Measurements from ENCODE around the gene ZNF677. TPM values are rescaled to one million over a fixed set of nuclear protein-coding genes. Genes with fewer than 3 reads are reported as not detected.
"Not testable (repeated sequence)": the region's sequence is repeated elsewhere in the genome, so short reads cannot be mapped to it uniquely, and the experiment has no call there.

The ZNF677 gene
- total and polyA plus RNA-seq, 2 donors (not counting 3 experiments of a cell fraction or from before 2014, with no cell fraction given) = 13.4 to 21.0 TPM

DNA sequence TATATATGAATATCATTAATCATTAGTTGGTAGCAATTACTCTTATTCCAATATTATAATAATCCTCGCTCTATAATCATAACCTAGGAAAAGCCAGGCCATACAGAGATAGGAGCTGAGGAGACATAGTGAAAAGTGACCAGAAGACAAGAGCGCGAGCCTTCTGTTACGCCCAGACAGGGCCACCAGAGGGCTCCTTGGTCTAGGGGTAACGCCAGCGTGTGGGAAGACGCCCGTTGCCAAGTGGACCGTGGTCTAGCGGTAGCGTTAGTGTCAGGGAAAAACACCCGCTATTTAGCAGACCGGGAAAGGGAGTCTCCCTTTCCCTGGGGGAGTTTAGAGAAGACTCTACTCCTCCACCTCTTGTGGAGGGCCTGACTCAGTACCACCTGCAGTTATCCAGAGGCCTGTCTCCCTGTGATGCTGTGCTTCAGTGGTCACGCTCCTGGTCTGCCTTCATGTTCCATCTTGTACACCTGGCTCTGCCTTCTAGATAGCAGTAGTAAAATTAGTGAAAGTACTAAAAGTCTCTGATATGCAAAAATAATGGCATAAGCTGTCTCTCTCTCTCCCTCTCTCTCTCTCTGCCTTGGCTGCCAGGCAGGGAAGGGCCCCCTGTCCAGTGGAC is 3.2 kb upstream of the ZNF677 start, which contains the start of gene VN1R2:
VN1R2 (plus strand) TSS at position 578 of the 628 bp plus-strand sequence. CDS start 84 bp downstream, outside the sequence.
- H3K4me2 ChIP-seq (ENCODE audit: insufficient read depth, low read length); H3K4me1 ChIP-seq (ENCODE audit: control insufficient read depth, extremely low read depth, insufficient read depth, low read length); H3K36me3 ChIP-seq (ENCODE audit: control insufficient read depth in 2 of 2, extremely low read depth in 1 of 2, insufficient read depth in 2 of 2, low read length in 2 of 2); H3K79me2 ChIP-seq (ENCODE audit: control insufficient read depth, insufficient read depth, low read length); CTCF ChIA-PET; H3K9me3 ChIP-seq (replicated peaks; ENCODE audit: control insufficient read depth, insufficient read depth, low read length); dilution Hi-C loops (cut with MboI; ENCODE audit: extremely low pct_ligation_motif_present, low sequenced_read_pairs); DNase-seq (ENCODE audit: low read depth, low spot score); H3K27me3 ChIP-seq (ENCODE audit: control insufficient read depth in 2 of 2, insufficient read depth in 2 of 2, low read length in 2 of 2); BruUV-seq (replicated peaks); H4K20me1 ChIP-seq (replicated peaks; ENCODE audit: control insufficient read depth, extremely low read depth, insufficient read depth, low read length); POLR2A ChIA-PET; H3K4me3 ChIP-seq (replicated peaks in 1 of 3; ENCODE audit: insufficient read depth in 1 of 3, low read depth in 1 of 3, low read length in 3 of 3); H3K27ac ChIP-seq (ENCODE audit: insufficient read depth, low read depth, low read length); H2AFZ ChIP-seq (ENCODE audit: low read depth, low read length); H3K9ac ChIP-seq (replicated peaks; ENCODE audit: extremely low read depth, insufficient read depth, low read length); FAIRE-seq; H3K9me1 ChIP-seq (replicated peaks; ENCODE audit: control insufficient read depth, extremely low read depth, insufficient read depth, low read length): not testable (repeated sequence)
- intact Hi-C loops (cut with micrococcal nuclease) = loop anchor here (10.0 kb wide), 1 partner anchor 107 kb away; the partner anchor contains the start of gene ZNF525

DNA sequence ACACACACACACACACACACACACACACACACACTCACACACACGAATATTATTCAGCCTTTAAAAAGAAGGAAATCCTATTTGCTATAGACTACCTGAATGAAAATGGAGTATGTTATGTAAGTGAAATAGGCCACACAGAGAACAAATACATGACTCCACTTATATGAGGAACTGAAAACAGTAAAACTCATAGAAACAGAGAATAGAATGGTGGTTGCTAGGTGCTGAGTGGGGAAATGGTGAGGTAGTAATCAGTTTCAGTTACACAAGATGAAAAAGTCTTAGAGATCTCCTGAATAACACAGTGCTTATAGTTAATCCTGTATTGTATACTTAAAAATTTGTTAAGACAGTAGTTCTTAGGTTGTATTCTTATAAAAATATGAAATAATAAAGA is 8.2 kb downstream of the ZNF677 start:
- intact Hi-C loops (cut with micrococcal nuclease) (no loop called here), dilution Hi-C loops (cut with MboI; ENCODE audit: extremely low pct_ligation_motif_present, low sequenced_read_pairs) (no loop called here)
- Histone ChIP-seq H3K4me3 (replicated peaks in 1 of 3; ENCODE audit: insufficient read depth in 1 of 3, low read depth in 1 of 3, low read length in 3 of 3) (no peak overlapping the region), H3K27ac (ENCODE audit: insufficient read depth, low read depth, low read length) (no peak overlapping the region), H3K9ac (replicated peaks; ENCODE audit: extremely low read depth, insufficient read depth, low read length) (no peak overlapping the region), H3K27me3 (ENCODE audit: control insufficient read depth in 2 of 2, insufficient read depth in 2 of 2, low read length in 2 of 2) (no peaks in the 10 kb centered on the region), H3K36me3 (ENCODE audit: control insufficient read depth in 2 of 2, extremely low read depth in 1 of 2, insufficient read depth in 2 of 2, low read length in 2 of 2) (peaks cover 0 to 5% of the 10 kb centered on the region in 2 experiments), H3K79me2 (ENCODE audit: control insufficient read depth, insufficient read depth, low read length) (no peaks in the 10 kb centered on the region), H3K9me1 (replicated peaks; ENCODE audit: control insufficient read depth, extremely low read depth, insufficient read depth, low read length) (no peaks in the 10 kb centered on the region), H3K4me1 (ENCODE audit: control insufficient read depth, extremely low read depth, insufficient read depth, low read length) (no peaks in the 10 kb centered on the region), H3K9me3 (replicated peaks; ENCODE audit: control insufficient read depth, insufficient read depth, low read length) (peaks cover 4% of the 10 kb centered on the region), H3K4me2 (ENCODE audit: insufficient read depth, low read length) (no peak overlapping the region), H2AFZ (ENCODE audit: low read depth, low read length) (no peak overlapping the region), H4K20me1 (replicated peaks; ENCODE audit: control insufficient read depth, extremely low read depth, insufficient read depth, low read length) (no peaks in the 10 kb centered on the region)
- no TSS peak for BruUV-seq (replicated peaks)
- POLR2A ChIA-PET = no interaction called here
- TF ChIP-seq MYC (IDR thresholded peaks at IDR 0.05; ENCODE audit: low read depth, low read length) (no peak), POLR2AphosphoS5 (IDR thresholded peaks at IDR 0.05; ENCODE audit: insufficient read depth, low read depth, low read length) (no peak), FOS (IDR thresholded peaks at IDR 0.05; ENCODE audit: borderline replicate concordance, insufficient read depth, low read length) (no peak), GATA2 (IDR thresholded peaks at IDR 0.05; ENCODE audit: insufficient read depth, insufficient read length, low read depth, low read length) (no peak), POLR2A (IDR thresholded peaks at IDR 0.05; ENCODE audit: low read depth, low read length) (no peak), JUN (IDR thresholded peaks at IDR 0.05; ENCODE audit: borderline replicate concordance, insufficient read depth, insufficient read length, low read depth) (no peak), EZH2 (IDR thresholded peaks at IDR 0.05; ENCODE audit: borderline replicate concordance, low read depth, low read length, severe bottlenecking) (no peak)
- TF ChIP-seq, protein P1, sequence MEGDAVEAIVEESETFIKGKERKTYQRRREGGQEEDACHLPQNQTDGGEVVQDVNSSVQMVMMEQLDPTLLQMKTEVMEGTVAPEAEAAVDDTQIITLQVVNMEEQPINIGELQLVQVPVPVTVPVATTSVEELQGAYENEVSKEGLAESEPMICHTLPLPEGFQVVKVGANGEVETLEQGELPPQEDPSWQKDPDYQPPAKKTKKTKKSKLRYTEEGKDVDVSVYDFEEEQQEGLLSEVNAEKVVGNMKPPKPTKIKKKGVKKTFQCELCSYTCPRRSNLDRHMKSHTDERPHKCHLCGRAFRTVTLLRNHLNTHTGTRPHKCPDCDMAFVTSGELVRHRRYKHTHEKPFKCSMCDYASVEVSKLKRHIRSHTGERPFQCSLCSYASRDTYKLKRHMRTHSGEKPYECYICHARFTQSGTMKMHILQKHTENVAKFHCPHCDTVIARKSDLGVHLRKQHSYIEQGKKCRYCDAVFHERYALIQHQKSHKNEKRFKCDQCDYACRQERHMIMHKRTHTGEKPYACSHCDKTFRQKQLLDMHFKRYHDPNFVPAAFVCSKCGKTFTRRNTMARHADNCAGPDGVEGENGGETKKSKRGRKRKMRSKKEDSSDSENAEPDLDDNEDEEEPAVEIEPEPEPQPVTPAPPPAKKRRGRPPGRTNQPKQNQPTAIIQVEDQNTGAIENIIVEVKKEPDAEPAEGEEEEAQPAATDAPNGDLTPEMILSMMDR (IDR thresholded peaks at IDR 0.05; ENCODE audit: extremely low read depth in 1 of 2, insufficient read depth in 1 of 2, low read depth in 1 of 2, low read length in 2 of 2) = no peak
- TF ChIP-seq, protein P2, sequence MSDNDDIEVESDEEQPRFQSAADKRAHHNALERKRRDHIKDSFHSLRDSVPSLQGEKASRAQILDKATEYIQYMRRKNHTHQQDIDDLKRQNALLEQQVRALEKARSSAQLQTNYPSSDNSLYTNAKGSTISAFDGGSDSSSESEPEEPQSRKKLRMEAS (IDR thresholded peaks at IDR 0.05; ENCODE audit: insufficient read depth, insufficient read length) = no peak
- CTCF ChIA-PET = no interaction called here
- no peak for DNase-seq (ENCODE audit: low read depth, low spot score)
- FAIRE-seq = no peak

All from endothelial cell of umbilical vein (primary cell).